ENCODE measurements around the gene TLX2.

DNA sequence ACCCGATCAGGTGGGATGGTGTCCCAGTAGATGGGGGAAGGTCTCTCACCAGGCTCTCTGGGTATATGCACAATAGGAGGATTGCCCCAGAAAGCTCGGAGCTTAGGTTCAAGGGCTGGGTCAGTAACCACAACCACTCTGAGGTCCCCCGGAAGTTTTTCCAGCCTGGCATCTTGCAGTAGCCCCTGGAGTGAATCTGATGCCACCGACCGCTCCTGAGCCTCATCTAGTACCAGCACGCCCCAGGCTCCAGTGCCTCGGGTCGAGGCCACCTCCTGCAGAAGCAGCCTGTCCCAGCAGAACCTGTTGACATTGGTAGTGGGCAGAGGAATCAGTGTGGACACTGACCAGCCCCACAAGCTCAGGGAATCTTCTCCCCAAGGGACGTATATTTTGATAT lies 9.8 kb downstream of the TLX2 start:
- TF ChIP-seq EZH2 (IDR thresholded peaks at IDR 0.05; ENCODE audit: insufficient read depth, poor library complexity, severe bottlenecking): no peak
- TF ChIP-seq EZH2phosphoT487 (IDR thresholded peaks at IDR 0.05; ENCODE audit: insufficient read depth, low read depth): no peak

Data from GM23248 (cell line).